ENCODE results near the gene CDKN1B.

Gene CDKN1B

DNA sequence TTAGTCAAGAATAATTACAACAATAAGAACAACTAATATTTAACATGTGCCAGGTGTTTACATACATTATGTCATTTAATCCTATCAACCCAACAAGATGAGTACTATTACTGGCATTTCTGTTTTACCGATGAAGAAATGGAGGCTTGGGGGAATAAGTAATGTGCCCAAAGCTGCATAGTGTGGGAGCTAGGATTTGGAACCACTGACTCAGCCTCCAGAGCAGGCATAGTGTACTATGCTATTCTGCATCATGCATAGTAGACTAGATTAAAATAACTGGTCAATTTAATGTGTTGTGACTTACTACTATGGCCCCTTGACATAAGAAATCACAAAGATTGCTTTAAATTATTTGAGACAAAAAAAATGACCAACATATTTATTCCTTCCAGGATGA lies 30.7 kb upstream of the CDKN1B start:
- Histone ChIP-seq H3K27me3 (ENCODE audit: insufficient read depth, low read length) (no peaks in the 10 kb centered on the region), H3K36me3 (ENCODE audit: insufficient read depth, low read length) (no peaks in the 10 kb centered on the region), H3K79me2 (ENCODE audit: insufficient read depth, low read length) (no peaks in the 10 kb centered on the region), H4K20me1 (ENCODE audit: insufficient read depth, low read length) (no peaks in the 10 kb centered on the region), H3F3A (ENCODE audit: insufficient read depth, low read length) (no peaks in the 10 kb centered on the region), H3K9me3 (ENCODE audit: low read length) (no peaks in the 10 kb centered on the region), H2AFZ (ENCODE audit: low read length) (no peak overlapping the region), H3K4me3 (ENCODE audit: low read depth, low read length, poor library complexity, severe bottlenecking) (no peak overlapping the region), H3K9ac (ENCODE audit: low read length) (no peak overlapping the region), H3K27ac (ENCODE audit: low read depth, low read length, poor library complexity, severe bottlenecking) (no peak overlapping the region), H3K4me1 (ENCODE audit: insufficient read depth, low read length, severe bottlenecking) (peaks cover 21% of the 10 kb centered on the region), H3K4me2 (ENCODE audit: low read length) (no peak overlapping the region), H3K9me2 (ENCODE audit: low read depth, low read length) (no peaks in the 10 kb centered on the region)
- TF ChIP-seq CTCF (IDR thresholded peaks at IDR 0.05; ENCODE audit: low read length) = no peak
- no peak for TF ChIP-seq EZH2 (IDR thresholded peaks at IDR 0.05; ENCODE audit: borderline replicate concordance, low read length)

DNA sequence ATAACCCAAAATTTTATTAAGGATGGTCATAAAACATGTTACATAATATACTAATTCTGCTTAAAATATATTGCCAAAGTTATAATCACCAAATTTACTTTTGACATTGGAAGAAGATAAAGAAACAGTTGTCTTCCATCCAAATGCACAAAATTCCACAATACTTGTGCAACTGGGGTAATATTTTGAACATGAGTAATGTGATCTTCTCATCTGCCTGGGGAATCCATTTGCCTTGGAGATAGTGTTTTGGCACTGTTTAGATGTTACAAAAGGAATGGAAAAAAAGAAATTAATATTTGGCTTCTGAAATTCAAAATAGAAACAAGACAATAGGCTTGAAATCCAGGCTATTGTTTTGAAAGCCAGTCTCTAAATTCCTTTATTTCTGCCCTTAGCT lies 30.2 kb upstream of the CDKN1B start:
- Histone ChIP-seq H3K4me3 (ENCODE audit: low read depth, low read length, poor library complexity, severe bottlenecking) (no peak overlapping the region), H3K79me2 (ENCODE audit: insufficient read depth, low read length) (no peaks in the 10 kb centered on the region), H3F3A (ENCODE audit: insufficient read depth, low read length) (no peaks in the 10 kb centered on the region), H4K20me1 (ENCODE audit: insufficient read depth, low read length) (no peaks in the 10 kb centered on the region), H3K9ac (ENCODE audit: low read length) (no peak overlapping the region), H3K27me3 (ENCODE audit: insufficient read depth, low read length) (no peaks in the 10 kb centered on the region), H3K36me3 (ENCODE audit: insufficient read depth, low read length) (no peaks in the 10 kb centered on the region), H3K9me3 (ENCODE audit: low read length) (no peaks in the 10 kb centered on the region), H3K4me1 (ENCODE audit: insufficient read depth, low read length, severe bottlenecking) (peaks cover 26% of the 10 kb centered on the region), H3K9me2 (ENCODE audit: low read depth, low read length) (no peaks in the 10 kb centered on the region), H2AFZ (ENCODE audit: low read length) (no peak overlapping the region), H3K27ac (ENCODE audit: low read depth, low read length, poor library complexity, severe bottlenecking) (no peak overlapping the region), H3K4me2 (ENCODE audit: low read length) (no peak overlapping the region)
- TF ChIP-seq EZH2 (IDR thresholded peaks at IDR 0.05; ENCODE audit: borderline replicate concordance, low read length) (no peak), CTCF (IDR thresholded peaks at IDR 0.05; ENCODE audit: low read length) (no peak)

GRCh38 chr12:12689647-12690300 lies 27.4 kb upstream of the CDKN1B start:
- H3K36me3 ChIP-seq (ENCODE audit: insufficient read depth, low read length) = no peaks in the 10 kb centered on the region
- H3K27ac ChIP-seq (ENCODE audit: low read depth, low read length, poor library complexity, severe bottlenecking) = peak overlapping the region; percentile 95
- no peaks in the 10 kb centered on the region for H3K9me2 ChIP-seq (ENCODE audit: low read depth, low read length)
- H3F3A ChIP-seq (ENCODE audit: insufficient read depth, low read length) = no peaks in the 10 kb centered on the region
- TF ChIP-seq EZH2 (IDR thresholded peaks at IDR 0.05; ENCODE audit: borderline replicate concordance, low read length) (no peak), CTCF (IDR thresholded peaks at IDR 0.05; ENCODE audit: low read length) (no peak)
- H3K4me3 ChIP-seq (ENCODE audit: low read depth, low read length, poor library complexity, severe bottlenecking) = no peak overlapping the region
- H3K9me3 ChIP-seq (ENCODE audit: low read length) = no peaks in the 10 kb centered on the region
- no peak overlapping the region for H3K9ac ChIP-seq (ENCODE audit: low read length)
- H2AFZ ChIP-seq (ENCODE audit: low read length) = 0 out of 2 replicates have a peak overlapping the region, but pooled peaks have one; percentile 26
- no peak overlapping the region for H3K4me2 ChIP-seq (ENCODE audit: low read length)
- no peaks in the 10 kb centered on the region for H3K79me2 ChIP-seq (ENCODE audit: insufficient read depth, low read length)
- peaks cover 40% of the 10 kb centered on the region for H3K4me1 ChIP-seq (ENCODE audit: insufficient read depth, low read length, severe bottlenecking)
- no peaks in the 10 kb centered on the region for H3K27me3 ChIP-seq (ENCODE audit: insufficient read depth, low read length)
- H4K20me1 ChIP-seq (ENCODE audit: insufficient read depth, low read length) = no peaks in the 10 kb centered on the region
